NCI-H2107 (cell line): ENCODE measurements around the gene LPIN2.
"Not testable (repeated sequence)": the region's sequence is repeated elsewhere in the genome, so short reads cannot be mapped to it uniquely, and the experiment has no call there.

ENCODE experiments used
- DNase-seq: peaks from one replicate; lab custom pipeline; 2025; lab: John Stamatoyannopoulos, UW

LPIN2 gene

DNA sequence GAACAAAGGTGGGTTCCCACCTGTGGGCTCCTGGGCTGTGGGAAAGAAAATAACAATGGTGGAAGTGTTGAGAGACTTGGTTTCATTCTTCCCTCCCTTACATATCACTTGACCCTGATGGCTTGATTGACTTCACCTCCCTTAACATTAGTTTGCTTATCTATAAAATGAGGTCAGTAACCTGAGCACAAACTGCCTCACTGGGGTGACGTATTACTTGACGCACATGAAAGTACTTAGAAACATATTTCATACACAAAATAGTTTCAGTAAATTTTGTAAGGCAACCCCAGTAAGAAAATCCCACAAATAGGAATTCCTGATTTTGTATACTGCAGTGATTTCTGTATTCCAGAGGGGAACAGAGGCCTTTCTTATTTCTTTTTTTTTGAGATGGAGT, 29.4 kb upstream of the LPIN2 start:
- no peak for DNase-seq

GRCh38 chr18:3041843-3042242, 28.9 kb upstream of the LPIN2 start:
- no peak for DNase-seq

DNA sequence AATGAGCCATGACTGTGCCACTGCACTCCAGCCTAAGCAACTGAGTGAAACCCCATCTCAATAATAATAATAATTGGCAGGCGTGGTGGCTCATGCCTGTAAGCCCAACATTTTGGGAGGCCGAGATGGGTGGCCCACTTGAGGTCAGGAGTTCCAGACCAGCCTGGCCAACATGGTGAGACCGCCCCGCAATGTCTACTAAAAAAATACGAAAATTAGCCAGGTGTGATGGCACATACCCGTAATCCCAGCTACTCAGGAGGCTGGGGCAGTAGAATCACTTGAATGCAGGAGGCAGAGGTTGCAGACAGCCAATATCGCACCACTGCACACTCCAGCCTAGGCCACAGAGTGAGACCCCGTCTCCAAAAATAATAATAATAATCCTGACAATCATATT, 27.9 kb upstream of the LPIN2 start:
- DNase-seq = no peak

DNA sequence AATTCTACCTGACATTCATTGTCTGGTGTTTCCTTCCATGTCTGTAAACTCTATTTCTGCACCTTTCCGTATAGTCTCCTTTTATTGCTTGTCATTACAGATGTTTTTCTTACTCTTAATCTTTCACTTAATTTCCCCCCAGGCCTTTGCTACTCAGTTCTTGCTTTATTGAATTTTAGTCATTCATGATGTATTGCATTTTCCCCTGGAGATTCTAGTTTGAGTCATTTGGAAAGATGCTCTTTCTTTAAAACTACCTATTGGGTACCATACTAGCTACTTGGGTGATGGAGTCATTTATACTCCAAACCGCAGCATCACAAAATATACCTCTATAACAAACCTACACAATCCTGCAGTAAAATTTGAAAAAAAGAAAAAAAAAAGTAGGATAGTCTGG, 27.2 kb upstream of the LPIN2 start:
- DNase-seq = no peak

DNA sequence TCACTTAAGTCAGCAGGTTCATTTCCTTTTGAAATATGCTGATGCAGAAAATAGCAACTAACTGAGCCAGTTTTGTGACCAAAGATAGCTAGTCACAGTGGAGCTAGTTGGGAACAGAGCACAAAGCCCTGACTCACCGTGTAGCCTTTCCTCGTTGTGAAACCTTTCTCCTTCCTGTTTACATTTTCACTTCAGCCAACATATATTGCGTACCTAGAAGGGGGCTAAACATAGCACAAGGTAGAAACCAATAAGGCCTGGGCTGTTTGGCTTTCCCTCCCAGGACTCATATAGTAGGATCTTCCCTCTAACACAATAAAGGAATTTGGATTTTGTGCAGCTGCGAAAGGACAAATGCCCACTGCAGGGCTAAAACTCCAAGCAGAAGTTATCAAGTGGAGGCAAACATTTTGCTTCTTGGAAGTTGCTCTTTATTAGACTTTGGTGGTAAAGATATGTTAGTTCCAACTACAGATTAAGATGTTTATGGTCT, 24.5 kb upstream of the LPIN2 start:
- no peak for DNase-seq

DNA sequence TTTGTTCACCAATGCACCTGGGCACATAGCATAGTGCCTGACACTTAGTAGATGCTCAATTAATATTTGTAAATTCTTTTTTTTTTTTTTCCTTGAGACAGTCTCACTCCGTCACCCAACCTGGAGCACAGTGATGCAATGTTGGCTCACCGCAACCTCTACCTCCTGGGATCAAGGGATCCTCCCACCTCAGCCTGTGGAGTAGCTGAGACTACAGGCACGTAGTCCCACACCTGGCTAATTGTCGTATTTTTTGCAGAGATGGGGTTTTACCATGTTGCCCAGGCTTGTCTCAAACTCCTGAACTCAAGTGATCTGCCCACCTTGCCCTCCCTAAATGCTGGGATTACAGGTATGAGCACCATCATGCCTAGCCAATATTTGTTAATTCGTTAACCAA, 23.2 kb upstream of the LPIN2 start:
- no peak for DNase-seq

GRCh38 chr18:3035635-3036034, 22.7 kb upstream of the LPIN2 start:
- no peak for DNase-seq

DNA sequence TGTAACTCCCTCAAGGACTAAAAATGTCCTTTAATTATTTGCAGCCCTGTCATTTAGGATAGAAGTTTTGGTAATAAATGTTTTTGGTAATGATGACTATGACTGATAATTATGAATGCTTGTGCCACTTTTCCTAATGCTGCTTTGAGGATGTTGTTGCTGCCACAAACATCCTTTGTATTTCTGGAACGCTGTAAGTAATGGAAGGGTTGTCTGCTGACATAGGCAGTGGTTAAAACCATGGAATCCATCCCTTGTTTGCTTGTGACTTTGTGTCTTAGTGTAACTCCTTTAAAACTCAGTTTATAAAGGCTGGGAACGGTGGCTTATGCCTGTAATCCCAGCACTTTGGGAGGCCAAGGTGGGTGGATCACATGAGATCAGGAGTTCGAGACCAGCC, 19.8 kb upstream of the LPIN2 start:
- no peak for DNase-seq

DNA sequence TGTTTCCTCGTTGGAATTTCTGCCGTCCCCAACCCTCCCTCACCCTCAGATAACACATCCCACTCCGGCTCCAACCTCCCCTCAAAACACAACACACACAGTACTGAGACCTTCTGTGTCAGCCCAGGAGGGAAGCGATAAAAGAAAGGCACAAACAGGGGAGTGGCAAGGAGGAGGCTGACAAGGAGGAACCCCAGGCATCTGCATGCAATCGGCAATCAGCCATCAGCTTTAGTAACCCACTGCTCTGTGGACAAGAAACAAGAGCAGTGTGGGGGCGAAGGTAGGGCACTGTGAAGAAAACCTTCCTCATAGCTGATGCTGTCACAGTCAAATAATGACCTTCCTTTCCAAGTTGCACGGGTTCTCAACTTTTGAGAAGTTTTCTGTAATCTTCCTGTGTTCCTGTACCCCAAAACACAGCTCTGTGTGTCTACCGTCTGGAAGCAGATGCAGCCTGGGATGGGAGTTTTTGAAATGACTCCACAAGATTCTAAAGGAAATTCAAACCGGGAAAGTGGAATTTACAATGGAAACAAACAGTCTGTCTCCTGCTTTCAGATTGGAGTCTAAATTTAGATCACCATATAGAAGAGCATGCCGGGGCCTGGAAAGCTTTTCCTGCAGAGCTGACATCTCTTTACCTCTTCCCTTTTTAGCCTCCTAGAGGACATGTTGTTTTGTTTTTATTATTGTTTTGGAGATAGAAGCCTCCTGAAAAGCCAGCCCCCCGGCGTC, 16.4 kb upstream of the LPIN2 start:
- no peak for DNase-seq

DNA sequence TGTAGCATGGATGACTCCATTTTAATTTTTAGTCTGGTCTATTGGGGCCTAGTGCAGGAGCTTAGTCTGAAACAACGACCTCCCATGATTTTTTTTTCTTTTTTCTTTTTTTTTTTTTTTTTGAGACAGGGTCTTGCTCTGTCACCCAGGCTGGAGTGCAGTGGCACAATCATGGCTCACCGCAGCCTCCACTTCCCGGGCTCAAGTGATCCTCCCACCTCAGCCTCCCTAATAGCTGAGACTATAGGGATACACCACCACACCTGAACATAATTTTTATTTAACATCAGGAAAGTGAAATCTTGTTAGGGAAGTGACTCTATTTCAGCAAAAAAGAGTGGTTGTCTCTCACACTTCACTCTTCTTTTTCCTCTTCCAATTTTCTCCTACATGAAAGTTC, 15.2 kb upstream of the LPIN2 start:
- not testable (repeated sequence) for DNase-seq

DNA sequence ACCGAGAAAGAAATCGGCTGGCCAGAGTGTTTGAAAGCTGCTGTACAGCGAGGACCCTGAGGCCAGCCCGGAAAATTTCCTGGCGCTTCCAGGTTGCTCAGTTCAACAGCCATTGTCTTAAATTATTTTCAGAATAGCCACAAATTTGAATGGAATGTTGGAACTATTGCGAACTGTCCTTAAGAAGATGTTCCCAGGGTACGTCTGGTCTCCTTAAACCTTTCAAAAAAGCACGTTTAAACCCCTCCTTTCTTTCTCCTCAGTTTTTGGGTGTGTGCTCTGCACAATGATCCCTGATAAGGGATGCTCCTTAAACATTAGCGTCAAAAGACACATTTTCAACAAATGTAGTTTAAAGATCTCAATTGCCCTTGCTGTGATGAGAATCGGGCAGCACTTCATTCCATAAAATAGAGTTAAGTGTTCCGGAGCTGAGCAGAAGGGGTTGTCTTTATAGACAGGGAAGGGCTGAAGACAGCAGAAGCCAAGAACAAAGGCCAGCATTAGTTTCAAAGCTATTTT, 14.5 kb upstream of the LPIN2 start:
- DNase-seq = no peak

DNA sequence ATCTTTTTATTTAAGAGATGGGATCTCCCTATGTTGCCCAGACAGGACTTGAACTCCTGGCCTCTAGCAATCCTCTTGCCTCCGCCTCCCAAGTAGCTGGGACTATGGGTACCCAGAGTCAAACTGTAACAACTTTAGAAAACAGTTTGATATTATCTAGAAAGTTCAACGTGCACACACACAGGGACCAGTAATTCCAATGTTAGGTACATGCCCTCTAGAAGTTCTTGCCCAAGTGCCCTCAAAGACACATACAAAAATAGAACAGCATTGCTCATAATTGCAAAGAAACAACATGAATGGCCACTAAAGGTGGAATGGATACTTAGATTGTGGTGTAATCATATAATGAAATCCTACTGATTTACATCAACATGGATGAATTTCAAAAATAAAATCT, 12.6 kb upstream of the LPIN2 start:
- DNase-seq = no peak

DNA sequence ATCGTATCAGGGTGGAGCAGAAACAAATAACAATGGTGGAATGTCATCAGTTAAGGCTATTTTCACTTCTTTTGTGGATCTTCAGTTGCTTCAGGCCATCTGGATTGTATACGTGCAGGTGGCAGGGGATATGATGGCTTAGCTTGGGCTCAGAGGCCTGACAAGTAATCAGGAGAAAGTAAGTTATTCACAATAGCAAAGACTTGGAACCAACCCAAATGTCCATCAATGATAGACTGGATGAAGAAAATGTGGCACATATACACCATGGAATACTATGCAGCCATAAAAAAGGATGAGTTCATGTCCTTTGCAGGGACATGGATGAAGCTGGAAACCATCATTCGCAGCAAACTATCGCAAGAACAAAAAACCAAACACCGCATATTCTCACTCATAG, 10.7 kb upstream of the LPIN2 start:
- DNase-seq = not testable (repeated sequence)

- no peak for DNase-seq
Measured at GRCh38 chr18:3016585-3017297, 3.8 kb upstream of the LPIN2 start.

DNA sequence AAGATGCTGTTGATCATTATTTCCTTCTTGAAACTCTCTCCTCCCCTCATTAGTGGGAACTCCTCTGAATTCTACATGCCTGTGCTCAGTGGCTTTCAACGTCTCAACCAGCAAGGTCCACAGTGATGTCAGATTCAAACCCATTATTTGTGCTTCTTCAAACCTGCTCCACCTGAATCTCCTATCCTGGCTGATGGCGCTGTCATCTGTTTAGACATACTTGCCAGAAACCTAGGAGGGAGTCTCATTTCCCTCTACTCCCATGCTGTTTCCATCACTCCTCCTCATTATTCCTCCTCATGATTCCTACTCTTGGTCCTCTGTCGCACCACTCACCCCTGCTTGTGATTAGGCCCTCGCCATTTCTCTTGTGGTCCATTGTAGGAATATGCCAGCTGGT, 2.9 kb upstream of the LPIN2 start:
- no peak for DNase-seq

GRCh38 chr18:3015204-3015592, 2.3 kb upstream of the LPIN2 start:
- DNase-seq = no peak

GRCh38 chr18:3014503-3015203, 1.7 kb upstream of the LPIN2 start:
- no peak for DNase-seq

- no peak for DNase-seq
Measured at GRCh38 chr18:3012136-3013023, 564 bp downstream of the LPIN2 start.

- DNase-seq = no peak
Measured at GRCh38 chr18:3010086-3010485, 2.9 kb downstream of the LPIN2 start.

GRCh38 chr18:3008541-3008940, 4.4 kb downstream of the LPIN2 start:
- DNase-seq = no peak

DNA sequence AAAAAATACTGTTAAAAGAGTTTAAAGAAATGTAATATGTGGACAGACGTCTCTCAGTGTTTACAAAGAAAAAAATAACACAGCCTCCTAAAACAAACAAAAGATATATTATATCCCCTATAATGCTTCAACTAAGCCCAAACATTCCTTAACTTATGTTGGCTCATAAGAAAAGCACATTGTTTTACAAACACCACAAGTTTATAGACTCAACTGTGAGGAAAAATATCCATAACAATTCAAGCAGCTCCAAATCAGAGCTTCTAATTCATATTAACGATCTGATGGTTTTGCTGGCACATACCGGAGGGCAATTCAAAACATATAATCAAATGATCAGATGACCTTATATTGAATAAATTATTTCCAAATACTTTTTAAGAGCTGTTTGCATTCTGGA, 5.5 kb downstream of the LPIN2 start:
- DNase-seq = no peak

- no peak for DNase-seq
Measured at GRCh38 chr18:3005462-3005861, 7.5 kb downstream of the LPIN2 start.
